ENCODE data around the gene CLK4. TPM values are rescaled to one million over a fixed set of nuclear protein-coding genes. Genes with fewer than 3 reads are reported as not detected.
A peak's percentile ranks its signal among the peaks of the same experiment; 100 is the strongest.

Gene CLK4
- total RNA-seq, 4 donors from 2014 or later = 11.4 to 36.7 (median 14.3) TPM

DNA sequence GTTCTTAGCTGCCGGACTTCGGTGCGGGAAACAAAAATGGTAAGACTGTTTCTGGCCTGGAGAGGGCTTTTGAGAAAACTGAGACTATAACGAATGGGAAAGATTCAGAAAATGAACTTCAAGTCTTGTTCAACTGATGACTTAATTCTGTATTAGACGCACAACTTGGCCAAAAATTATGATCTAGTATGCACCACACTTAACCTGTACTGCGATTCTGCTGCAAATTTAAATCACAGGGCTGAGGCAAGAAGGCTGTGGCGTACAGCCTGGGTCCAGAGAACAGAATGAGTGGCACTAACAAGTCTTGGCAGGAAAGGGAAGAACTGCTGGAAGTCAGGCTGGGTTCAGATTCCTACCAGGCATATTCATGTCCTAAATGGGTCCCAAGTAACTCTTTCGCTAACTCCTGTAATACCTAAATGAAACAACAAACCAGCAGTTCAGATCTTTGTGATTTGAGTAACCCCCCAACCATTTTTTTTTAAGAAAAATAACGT, 35.9 kb downstream of the CLK4 start:
- peaks cover 0 to 16% (median 0%) of the 10 kb centered on the region in 3 donors for H3K9me3 ChIP-seq
- intact Hi-C loops (cut with DNase I; ENCODE audit: low total_unique reads) (loop anchor here (1.0 to 2.0 kb wide), 6 partner anchors 36 to 358 kb away; partner anchors contain the start of genes CLK4 and PHYKPL), in situ Hi-C loops (cut with MboI; ENCODE audit: low sequenced_read_pairs in 4 of 4) (no loop called here)
- TF ChIP-seq, protein P1, sequence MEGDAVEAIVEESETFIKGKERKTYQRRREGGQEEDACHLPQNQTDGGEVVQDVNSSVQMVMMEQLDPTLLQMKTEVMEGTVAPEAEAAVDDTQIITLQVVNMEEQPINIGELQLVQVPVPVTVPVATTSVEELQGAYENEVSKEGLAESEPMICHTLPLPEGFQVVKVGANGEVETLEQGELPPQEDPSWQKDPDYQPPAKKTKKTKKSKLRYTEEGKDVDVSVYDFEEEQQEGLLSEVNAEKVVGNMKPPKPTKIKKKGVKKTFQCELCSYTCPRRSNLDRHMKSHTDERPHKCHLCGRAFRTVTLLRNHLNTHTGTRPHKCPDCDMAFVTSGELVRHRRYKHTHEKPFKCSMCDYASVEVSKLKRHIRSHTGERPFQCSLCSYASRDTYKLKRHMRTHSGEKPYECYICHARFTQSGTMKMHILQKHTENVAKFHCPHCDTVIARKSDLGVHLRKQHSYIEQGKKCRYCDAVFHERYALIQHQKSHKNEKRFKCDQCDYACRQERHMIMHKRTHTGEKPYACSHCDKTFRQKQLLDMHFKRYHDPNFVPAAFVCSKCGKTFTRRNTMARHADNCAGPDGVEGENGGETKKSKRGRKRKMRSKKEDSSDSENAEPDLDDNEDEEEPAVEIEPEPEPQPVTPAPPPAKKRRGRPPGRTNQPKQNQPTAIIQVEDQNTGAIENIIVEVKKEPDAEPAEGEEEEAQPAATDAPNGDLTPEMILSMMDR (IDR thresholded peaks at IDR 0.05 in 4 of 5, conservative IDR thresholded peaks at IDR 0.05 in 1 of 5) = no peak
- peak; percentile 10 to 56 for TF ChIP-seq POLR2A (IDR thresholded peaks at IDR 0.05)
- peak overlapping the region; percentile 70 to 86 (median 78) for H3K27ac ChIP-seq
- no peaks in the 10 kb centered on the region for H3K27me3 ChIP-seq
- peaks cover 9 to 23% of the 10 kb centered on the region in 2 donors for H3K4me1 ChIP-seq
- H3K36me3 ChIP-seq = peaks cover 0 to 15% of the 10 kb centered on the region in 2 donors
- H3K4me3 ChIP-seq = peak overlapping the region; percentile 53 to 65 (median 58)
- ATAC-seq (peak; percentile 95 to 98), DNase-seq (peak; percentile 72 to 74)

DNA sequence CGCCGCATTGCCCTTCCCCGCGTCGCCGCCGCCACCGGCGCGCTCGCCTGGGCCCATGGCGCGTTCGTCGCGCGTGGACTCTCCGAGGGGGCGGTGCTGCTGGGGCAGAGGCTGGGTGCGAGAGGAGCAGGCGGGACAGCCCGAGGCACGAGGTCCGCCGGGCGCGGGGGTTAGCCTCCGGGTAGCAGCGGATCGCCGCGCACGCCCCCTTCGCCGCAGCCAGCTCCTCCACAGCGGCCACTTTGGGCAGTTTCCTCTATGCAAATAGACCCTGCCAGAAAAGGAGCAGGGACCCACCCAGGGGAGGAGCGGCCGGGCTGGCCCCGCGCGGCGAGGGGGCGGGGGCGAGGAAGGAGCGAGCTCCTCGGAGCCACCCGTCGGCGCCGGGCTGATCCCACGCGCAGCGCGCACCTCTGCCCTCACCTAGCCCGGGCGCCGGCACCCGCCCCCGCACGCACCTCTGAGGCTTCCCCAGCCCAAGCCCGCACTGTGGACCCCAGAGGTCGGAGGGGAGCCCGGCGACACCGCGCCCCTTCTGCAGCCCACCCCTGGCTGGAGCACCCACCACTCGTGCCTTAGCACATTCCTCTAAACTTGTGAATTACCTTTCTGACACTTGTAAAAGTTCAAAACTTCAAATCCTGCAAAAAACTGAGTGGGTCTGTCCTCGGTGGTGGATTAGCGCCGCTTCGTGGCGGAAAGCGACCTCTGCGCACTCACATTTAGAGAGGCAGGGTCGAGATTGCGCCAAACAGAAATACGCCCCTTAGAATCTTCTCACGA, 36.5 kb downstream of the CLK4 start, which contains the start of gene COL23A1:
Gene COL23A1, minus strand, starts transcription at position 253 of the 783 bp plus-strand sequence.
- DNase-seq (peak; percentile 43 to 53), ATAC-seq (peak; percentile 65)
- Histone ChIP-seq H3K4me1 (peaks cover 9 to 23% of the 10 kb centered on the region in 2 donors), H3K4me3 (peak within 1 kb of the TSS; percentile 53 to 65 (median 58)), H3K36me3 (peaks cover 0 to 10% of the 10 kb centered on the region in 2 donors), H3K27ac (peak within 1 kb of the TSS; percentile 70 to 86 (median 78)), H3K9me3 (peaks cover 0 to 9% (median 0%) of the 10 kb centered on the region in 3 donors), H3K27me3 (peaks cover 0 to 2% (median 0%) of the 10 kb centered on the region in 3 donors)
- peak; percentile 16 to 18 for TF ChIP-seq POLR2A (IDR thresholded peaks at IDR 0.05)
- TF ChIP-seq, protein P1 (IDR thresholded peaks at IDR 0.05 in 4 of 5, conservative IDR thresholded peaks at IDR 0.05 in 1 of 5) = peak; percentile 42 to 73 (median 64)
- in situ Hi-C loops (cut with MboI; ENCODE audit: low sequenced_read_pairs in 4 of 4) (no loop called here), intact Hi-C loops (cut with DNase I; ENCODE audit: low total_unique reads) (loop anchor here (1.0 to 2.0 kb wide), 3 partner anchors 39 to 358 kb away; partner anchors contain the start of gene PHYKPL)

DNA sequence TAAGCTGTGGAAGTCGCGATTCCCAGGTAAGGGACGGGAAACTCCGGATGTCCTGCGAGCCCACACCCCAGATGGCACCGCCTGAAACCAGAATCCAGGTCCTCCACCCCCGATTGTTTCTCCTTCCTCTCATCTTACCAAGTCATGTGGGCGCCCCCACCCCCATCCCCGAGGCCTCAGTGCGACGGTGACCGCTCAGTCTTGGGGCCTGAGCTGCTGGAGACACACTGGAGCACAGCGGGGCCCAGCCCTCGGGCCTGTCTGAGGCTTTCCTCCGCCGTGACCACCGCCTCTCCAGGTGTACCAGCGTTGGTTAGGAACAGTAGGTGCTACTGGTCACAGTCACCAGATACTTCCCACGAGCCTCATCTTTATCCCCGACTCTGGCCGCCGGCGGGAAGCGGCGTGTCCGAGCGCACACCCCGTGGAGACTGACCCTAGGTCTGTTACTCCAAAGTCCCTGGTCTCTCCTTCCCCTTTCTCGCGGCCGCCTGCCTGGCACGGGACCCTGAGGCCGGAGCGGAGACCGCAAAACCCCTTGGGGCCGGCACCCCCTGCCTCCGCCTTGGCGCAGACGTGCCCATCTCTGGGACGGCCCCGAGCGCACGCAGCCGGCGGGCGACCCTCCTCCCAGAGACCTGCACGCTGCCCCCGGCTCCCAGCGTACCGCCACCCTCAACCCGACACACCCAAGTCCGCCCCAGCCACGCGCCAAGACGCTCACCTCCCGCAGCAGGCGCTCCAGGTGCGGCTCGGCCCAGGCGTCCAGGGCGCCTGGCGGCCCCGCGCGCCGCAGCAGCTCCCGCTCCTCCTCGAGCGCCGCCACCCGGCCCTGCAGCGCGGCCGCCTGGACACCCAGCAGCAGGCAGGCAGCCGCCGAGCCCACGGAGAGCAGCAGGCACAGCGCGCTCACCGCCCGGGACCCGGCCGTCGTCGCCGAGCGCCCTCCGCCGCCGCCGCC, 37.4 kb downstream of the CLK4 start:
- H3K27me3 ChIP-seq = peaks cover 0 to 2% (median 0%) of the 10 kb centered on the region in 3 donors
- DNase-seq (peak in 1 of 2 donors; percentile 27), ATAC-seq (peak; percentile 12)
- H3K4me1 ChIP-seq = peaks cover 9 to 23% of the 10 kb centered on the region in 2 donors
- intact Hi-C loops (cut with DNase I; ENCODE audit: low total_unique reads) (loop anchor here (1.0 to 2.0 kb wide), 3 partner anchors 38 to 357 kb away; partner anchors contain the start of gene PHYKPL), in situ Hi-C loops (cut with MboI; ENCODE audit: low sequenced_read_pairs in 4 of 4) (no loop called here)
- TF ChIP-seq POLR2A (IDR thresholded peaks at IDR 0.05) = no peak
- TF ChIP-seq, protein P1 (IDR thresholded peaks at IDR 0.05 in 4 of 5, conservative IDR thresholded peaks at IDR 0.05 in 1 of 5) = peak in 2 of 5 experiments; percentile 31
- peaks cover 0 to under 1% (median 0%) of the 10 kb centered on the region in 3 donors for H3K9me3 ChIP-seq
- H3K27ac ChIP-seq = peak overlapping the region in 1 of 4 donors; percentile 86
- peak overlapping the region; percentile 53 to 65 (median 58) for H3K4me3 ChIP-seq
- peaks cover 0 to 2% of the 10 kb centered on the region in 2 donors for H3K36me3 ChIP-seq

DNA sequence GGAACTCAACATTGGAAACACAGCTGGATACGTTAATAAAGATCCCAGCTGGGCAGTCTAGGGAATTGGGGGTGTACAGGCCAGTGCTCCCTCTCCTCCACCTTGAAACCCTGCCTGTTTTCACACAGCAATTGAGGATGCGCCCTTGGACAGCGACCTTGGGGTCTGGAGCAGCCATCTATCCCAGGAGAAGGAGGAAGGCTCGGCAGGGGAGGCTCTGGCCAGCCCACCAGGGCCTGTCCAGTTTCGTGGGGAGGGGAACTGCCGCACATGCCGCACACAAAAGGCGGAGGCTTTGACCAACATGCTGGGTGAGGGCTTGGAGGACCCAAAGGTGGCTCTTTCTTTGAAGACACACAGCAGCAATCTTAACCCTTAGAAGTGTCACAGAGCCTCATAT, 38.1 kb downstream of the CLK4 start:
- TF ChIP-seq POLR2A (IDR thresholded peaks at IDR 0.05) = no peak
- TF ChIP-seq, protein P1 (IDR thresholded peaks at IDR 0.05 in 4 of 5, conservative IDR thresholded peaks at IDR 0.05 in 1 of 5) = no peak
- DNase-seq (no peak), ATAC-seq (no peak)
- intact Hi-C loops (cut with DNase I; ENCODE audit: low total_unique reads) = no loop called here
- H3K27ac ChIP-seq = no peak overlapping the region
- H3K9me3 ChIP-seq = no peaks in the 10 kb centered on the region
- H3K36me3 ChIP-seq = no peaks in the 10 kb centered on the region
- peaks cover 0 to 2% (median 0%) of the 10 kb centered on the region in 3 donors for H3K27me3 ChIP-seq
- in situ Hi-C loops (cut with MboI; ENCODE audit: low sequenced_read_pairs in 4 of 4) = no loop called here
- H3K4me1 ChIP-seq = peaks cover 9 to 23% of the 10 kb centered on the region in 2 donors
- no peak overlapping the region for H3K4me3 ChIP-seq

Data from gastrocnemius medialis (tissue), 4 donors.